ENCODE measurements around the gene DMRTB1.

GRCh38 chr1:53431244-53431643 is 28.0 kb upstream of the DMRTB1 start:
- TF ChIP-seq POLR2A (IDR thresholded peaks at IDR 0.05) (no peak), POLR2AphosphoS5 (IDR thresholded peaks at IDR 0.05) (no peak)
